ENCODE measurements around the gene PARVB.

- no peak for TF ChIP-seq CTCF (IDR thresholded peaks at IDR 0.05)
- TF ChIP-seq POLR2A (IDR thresholded peaks at IDR 0.05), result no peak
Measured at GRCh38 chr22:44025171-44026065, 1.3 kb downstream of the PARVB start.
